ENCODE data around the gene MAP3K14. TPM values are rescaled to one million over a fixed set of nuclear protein-coding genes. Genes with fewer than 3 reads are reported as not detected.
"Not testable (repeated sequence)": the region's sequence is repeated elsewhere in the genome, so short reads cannot be mapped to it uniquely, and the experiment has no call there.

MAP3K14 gene
- polyA plus RNA-seq, 3 donors = 5.9 to 9.7 (median 8.3) TPM

- WGBS, 3 donors = 43 to 54% (median 46%) methylated on average over 6 of the region's 6 CpGs
- H3K27ac ChIP-seq (ENCODE audit: low read depth, low read length) = peak overlapping the region; percentile 71
Measured at GRCh38 chr17:45308016-45308365, 8.8 kb downstream of the MAP3K14 start.

- WGBS, 3 donors = 24 to 31% (median 27%) methylated on average over 9 of the region's 9 CpGs
- H3K27ac ChIP-seq (ENCODE audit: low read depth, low read length) = peak overlapping the region; percentile 71
Measured at GRCh38 chr17:45307290-45308015, 9.4 kb downstream of the MAP3K14 start.

DNA sequence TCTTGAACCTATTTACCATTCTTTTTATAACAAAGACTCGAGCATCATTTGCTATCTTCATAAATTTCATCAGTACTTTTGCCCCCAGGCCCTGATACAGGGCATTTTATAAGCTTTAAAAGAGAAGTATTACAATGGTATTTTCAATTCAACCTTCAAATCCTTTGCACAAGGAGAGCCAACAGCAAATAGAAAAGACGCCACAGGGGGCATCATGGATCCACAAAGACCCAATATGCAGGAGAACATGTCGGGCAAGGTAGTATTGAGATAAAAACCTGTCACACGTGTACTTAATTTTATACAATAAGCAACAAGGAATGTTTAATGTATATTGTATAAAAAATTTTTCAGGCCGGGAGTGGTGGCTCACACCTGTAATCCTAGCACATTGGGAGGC lies 10.2 kb downstream of the MAP3K14 start:
- H3K27ac ChIP-seq (ENCODE audit: low read depth, low read length) = no peak overlapping the region
- 67 to 86% (median 84%) methylated on average over 5 of the region's 5 CpGs for WGBS, 3 donors

- no peak overlapping the region for H3K27ac ChIP-seq (ENCODE audit: low read depth, low read length)
- WGBS, 3 donors = 33 to 75% (median 69%) methylated on average over 4 of the region's 4 CpGs
Measured at GRCh38 chr17:45306094-45306493, 10.7 kb downstream of the MAP3K14 start.

DNA sequence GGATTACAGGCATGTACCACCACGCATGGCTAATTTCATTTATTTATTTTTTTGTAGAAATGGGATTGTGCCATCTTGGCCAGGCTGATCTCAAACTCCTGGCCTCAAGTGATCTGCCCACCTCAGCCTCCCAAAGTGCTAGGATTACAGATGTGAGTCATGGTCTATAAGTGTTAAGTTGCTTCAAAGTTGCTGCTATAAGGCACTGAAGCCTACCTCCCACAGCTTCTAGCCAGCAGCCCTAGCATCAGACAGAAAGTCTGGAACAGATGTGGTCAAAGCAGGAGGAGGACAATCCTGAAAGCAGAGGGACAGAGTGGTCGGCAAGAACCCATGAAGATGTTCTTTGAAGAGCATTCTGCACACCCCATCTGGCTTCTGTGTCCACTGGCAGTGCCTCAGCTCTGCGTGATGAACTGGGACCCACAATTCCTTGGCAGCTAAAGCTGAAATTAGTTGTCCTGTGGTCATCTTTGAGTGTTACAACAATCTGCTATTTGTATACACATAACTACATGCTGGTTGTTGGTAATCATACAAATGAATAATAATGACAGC lies 11.2 kb downstream of the MAP3K14 start:
- no peak overlapping the region for H3K27ac ChIP-seq (ENCODE audit: low read depth, low read length)
- 77 to 83% (median 82%) methylated on average over 3 of the region's 3 CpGs for WGBS, 3 donors

DNA sequence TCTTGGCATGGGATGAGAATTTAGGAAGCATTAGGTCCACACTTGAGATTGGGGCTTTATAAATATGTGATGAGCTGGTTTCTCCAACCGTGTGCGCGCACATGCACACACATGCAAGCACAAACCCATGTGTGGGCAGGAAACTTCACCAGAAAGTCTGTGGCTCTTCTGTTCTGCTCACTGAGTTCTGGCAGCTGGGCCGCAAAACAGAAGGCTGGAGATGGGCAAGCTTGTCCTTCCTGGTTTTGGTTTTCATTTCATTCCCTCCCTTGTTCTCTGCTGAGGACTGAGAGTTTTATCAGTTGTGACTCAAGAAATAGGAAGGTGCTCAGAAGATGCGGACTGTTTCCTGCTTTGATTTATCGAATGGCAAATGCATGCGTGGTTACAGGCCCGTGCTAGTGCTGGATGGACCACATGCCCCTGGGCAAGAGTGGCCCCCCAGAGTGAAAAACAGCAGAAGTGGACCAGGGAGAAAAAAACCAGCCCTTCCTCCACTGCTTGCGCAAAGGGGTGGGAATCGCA lies 14.1 kb downstream of the MAP3K14 start:
- no peak overlapping the region for H3K27ac ChIP-seq (ENCODE audit: low read depth, low read length)
- 57 to 87% (median 61%) methylated on average over 10 of the region's 10 CpGs for WGBS, 3 donors

GRCh38 chr17:45302220-45302619 lies 14.6 kb downstream of the MAP3K14 start:
- not testable (repeated sequence) for H3K27ac ChIP-seq (ENCODE audit: low read depth, low read length)

GRCh38 chr17:45301674-45302073 lies 15.1 kb downstream of the MAP3K14 start:
- no peak overlapping the region for H3K27ac ChIP-seq (ENCODE audit: low read depth, low read length)
- 91 to 95% (median 94%) methylated on average over 4 of the region's 4 CpGs for WGBS, 3 donors

More at GRCh38 chr17:45302220-45302619, 14.6 kb downstream of the MAP3K14 start:
- WGBS, 3 donors = 69 to 87% (median 73%) methylated on average over 9 of the region's 9 CpGs

DNA sequence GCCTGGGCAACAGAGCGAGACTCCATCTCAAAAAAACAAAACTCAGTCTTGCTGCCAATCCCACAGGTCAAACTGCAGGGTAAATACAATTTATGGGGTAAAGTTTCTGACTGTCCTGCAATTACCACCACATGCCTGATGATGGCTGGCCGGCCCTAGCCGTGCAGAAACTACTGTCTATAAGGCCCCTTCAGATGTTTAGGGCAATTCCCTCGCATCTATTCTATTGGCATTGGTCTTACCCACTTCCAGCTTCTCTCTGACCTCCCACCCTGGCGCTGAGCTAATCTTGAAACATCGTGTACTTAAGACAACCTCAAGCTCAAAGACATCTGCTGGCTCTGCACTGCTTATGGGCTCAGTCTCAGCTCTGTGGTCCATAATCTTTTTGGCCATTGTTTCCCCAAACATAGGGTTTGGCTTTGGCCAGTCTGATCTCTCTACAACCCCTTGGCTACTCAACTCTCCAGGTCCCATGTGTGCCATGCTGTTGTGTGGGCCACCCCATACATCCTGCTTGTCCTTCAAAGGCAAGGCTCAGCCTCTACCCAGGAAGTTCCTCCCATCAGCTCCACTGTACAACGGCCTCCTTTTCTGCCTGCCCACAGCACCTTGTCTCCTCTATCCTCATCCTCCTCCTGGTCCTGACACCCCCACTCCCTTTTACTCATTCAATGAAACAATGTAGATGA lies 16.6 kb downstream of the MAP3K14 start:
- 81 to 87% (median 84%) methylated on average over 7 of the region's 7 CpGs for WGBS, 3 donors
- no peak overlapping the region for H3K27ac ChIP-seq (ENCODE audit: low read depth, low read length)

DNA sequence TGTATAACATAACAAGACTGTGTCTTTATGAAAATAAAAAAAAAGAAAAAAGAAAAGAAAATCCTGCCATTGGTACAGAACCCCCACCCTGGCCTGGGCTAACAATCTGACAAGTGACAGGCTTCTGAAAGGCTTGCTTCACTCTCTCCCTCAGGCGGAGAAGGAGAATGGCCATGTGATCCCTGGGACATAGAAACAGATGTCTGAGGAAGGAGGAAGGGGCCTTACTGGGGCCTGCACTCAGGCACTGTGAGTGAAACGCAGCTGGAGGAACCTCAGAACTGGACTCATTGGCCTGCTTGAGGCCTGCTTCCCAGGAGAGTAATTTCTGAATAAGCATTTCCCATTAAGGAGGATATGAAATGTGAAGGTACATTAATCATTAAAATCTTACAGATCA lies 17.5 kb downstream of the MAP3K14 start:
- H3K27ac ChIP-seq (ENCODE audit: low read depth, low read length) = no peak overlapping the region
- 14 to 34% (median 21%) methylated on average over 2 of the region's 2 CpGs for WGBS, 3 donors

- 79 to 86% (median 83%) methylated on average over 8 of the region's 8 CpGs for WGBS, 3 donors
- no peak overlapping the region for H3K27ac ChIP-seq (ENCODE audit: low read depth, low read length)
Measured at GRCh38 chr17:45298546-45299285, 18.1 kb downstream of the MAP3K14 start.

DNA sequence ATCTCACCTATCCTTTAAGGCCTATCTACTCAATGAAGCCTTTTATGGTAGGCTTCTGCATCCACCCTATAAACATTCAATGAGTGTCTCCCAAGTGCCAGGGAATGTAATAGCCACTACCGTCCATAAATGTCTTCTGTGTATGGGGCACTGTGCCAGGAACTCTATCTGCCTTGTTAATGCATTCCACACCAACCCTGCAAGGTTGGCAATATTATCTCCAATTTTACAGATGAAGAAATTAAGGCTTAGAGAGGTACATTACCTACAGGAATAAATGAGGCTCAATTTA lies 20.0 kb downstream of the MAP3K14 start:
- 32 to 49% (median 39%) methylated on average over 1 of the region's 1 CpG for WGBS, 3 donors

GRCh38 chr17:45296003-45296832 lies 20.6 kb downstream of the MAP3K14 start:
- 69 to 94% (median 77%) methylated on average over 7 of the region's 7 CpGs for whole genome bisulfite sequencing, 3 donors
- H3K27ac ChIP-seq (ENCODE audit: low read depth, low read length) = no peak overlapping the region

More for the DNA sequence above, 20.0 kb downstream of the MAP3K14 start:
- no peak overlapping the region for H3K27ac ChIP-seq (ENCODE audit: low read depth, low read length)

DNA sequence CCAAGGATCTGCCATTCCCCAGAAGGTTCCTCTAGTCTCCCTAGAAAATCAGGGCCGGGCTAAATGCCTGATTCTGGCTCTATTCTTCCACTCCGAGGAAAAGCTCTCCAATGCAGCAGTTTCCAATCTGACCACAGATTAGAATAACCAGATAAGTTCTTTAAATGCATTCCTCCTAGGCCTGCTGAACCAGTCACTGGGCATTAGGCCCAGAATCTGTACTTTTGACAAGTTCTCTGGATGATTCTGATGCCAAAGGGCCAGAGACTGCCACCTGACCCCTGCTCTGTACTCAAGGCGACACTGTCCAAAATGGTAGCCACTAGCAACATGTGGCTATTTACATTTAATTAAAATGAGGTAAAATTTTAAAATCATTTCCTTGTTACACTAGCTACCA lies 22.3 kb downstream of the MAP3K14 start:
- 21 to 60% (median 50%) methylated on average over 3 of the region's 3 CpGs for WGBS, 3 donors
- no peak overlapping the region for H3K27ac ChIP-seq (ENCODE audit: low read depth, low read length)

GRCh38 chr17:45293413-45294211 lies 23.2 kb downstream of the MAP3K14 start:
- H3K27ac ChIP-seq (ENCODE audit: low read depth, low read length) = no peak overlapping the region
- WGBS, 3 donors = 31 to 49% (median 40%) methylated on average over 10 of the region's 10 CpGs

DNA sequence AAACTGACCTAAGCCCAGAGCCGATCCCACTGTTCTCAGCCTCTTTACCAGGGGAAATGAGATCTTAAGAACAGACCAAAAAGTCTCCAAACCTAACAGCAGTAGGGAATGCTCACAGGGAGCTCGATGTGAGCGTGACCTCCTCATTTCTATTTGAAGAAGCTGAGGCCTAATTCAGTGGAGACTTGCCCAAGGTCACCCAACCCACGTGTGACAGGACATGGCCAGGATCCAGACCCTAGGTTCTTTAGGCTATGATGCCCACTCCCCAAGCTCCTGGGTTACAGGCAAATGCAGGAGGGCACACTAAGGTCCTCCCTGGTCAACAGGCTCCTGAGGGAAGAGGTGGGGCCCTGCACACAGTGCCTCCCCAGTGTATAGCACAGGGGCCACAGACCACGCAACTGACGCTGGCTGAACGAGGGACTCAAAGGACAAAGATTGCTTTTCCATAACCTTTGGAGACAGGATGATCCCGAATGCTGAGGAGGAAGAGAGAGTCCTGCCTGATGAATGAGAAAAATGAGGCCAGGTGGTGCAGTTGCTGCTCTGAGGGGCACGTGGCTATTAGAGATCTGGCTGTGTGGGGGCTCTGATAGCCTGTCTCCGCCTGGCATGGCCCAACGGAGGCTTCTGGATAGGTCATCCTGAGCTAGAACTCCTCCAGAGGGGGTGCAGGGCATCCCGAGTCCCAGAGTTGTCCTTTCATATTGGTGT lies 24.0 kb downstream of the MAP3K14 start:
- H3K27ac ChIP-seq (ENCODE audit: low read depth, low read length) = no peak overlapping the region
- 53 to 75% (median 73%) methylated on average over 12 of the region's 12 CpGs for WGBS, 3 donors

Measured in adipose tissue (tissue), 3 donors.